Stimulated activated CD8-positive, alpha-beta memory T cell treated with anti-CD3 and anti-CD28 coated beads, Interleukin-15, amount 100 ng/mL, for 1 hour (primary cell): ENCODE measurements around the gene SLC26A1.
"Not testable (repeated sequence)": the region's sequence is repeated elsewhere in the genome, so short reads cannot be mapped to it uniquely, and the experiment has no call there.

Source experiments
- DNase-seq: peaks from one replicate; pipeline ENCODE4 v3.0.0-alpha.2; 2020; ENCODE audit warnings: low read depth

SLC26A1 gene

GRCh38 chr4:982814-983213 lies 10.4 kb downstream of the SLC26A1 start:
- no peak for DNase-seq

- DNase-seq: no peak
Observed at GRCh38 chr4:982291-982690, 10.9 kb downstream of the SLC26A1 start.

GRCh38 chr4:978957-979701 lies 14.1 kb downstream of the SLC26A1 start:
- no peak for DNase-seq

- DNase-seq: not testable (repeated sequence)
Observed at GRCh38 chr4:976016-976415, 17.2 kb downstream of the SLC26A1 start.

GRCh38 chr4:974668-975067 lies 18.5 kb downstream of the SLC26A1 start:
- no peak for DNase-seq

GRCh38 chr4:973431-974397 lies 19.5 kb downstream of the SLC26A1 start, which contains the start of gene DGKQ:
Gene DGKQ (minus strand): TSS chr4:973569. CDS start chr4:973482, 87 bp downstream.
- peak; percentile 66 for DNase-seq

GRCh38 chr4:972651-973424 lies 20.4 kb downstream of the SLC26A1 start:
- peak; percentile 28 for DNase-seq

- no peak for DNase-seq
Observed at GRCh38 chr4:971666-972500, 21.3 kb downstream of the SLC26A1 start.

- DNase-seq: no peak
Observed at GRCh38 chr4:970854-971520, 22.2 kb downstream of the SLC26A1 start.

GRCh38 chr4:970046-970745 lies 23.0 kb downstream of the SLC26A1 start:
- DNase-seq: no peak

GRCh38 chr4:968621-969394 lies 24.4 kb downstream of the SLC26A1 start:
- DNase-seq: no peak

GRCh38 chr4:968221-968620 lies 25.0 kb downstream of the SLC26A1 start:
- no peak for DNase-seq

- DNase-seq: no peak
Observed at GRCh38 chr4:967113-968104, 25.8 kb downstream of the SLC26A1 start.

GRCh38 chr4:966266-967112 lies 26.7 kb downstream of the SLC26A1 start:
- no peak for DNase-seq

- DNase-seq: no peak
Observed at GRCh38 chr4:965766-966134, 27.5 kb downstream of the SLC26A1 start.

- no peak for DNase-seq
Observed at GRCh38 chr4:965048-965765, 28.0 kb downstream of the SLC26A1 start.
